Measurements from ENCODE around the gene H6PD.
"Not testable (repeated sequence)": the region's sequence is repeated elsewhere in the genome, so short reads cannot be mapped to it uniquely, and the experiment has no call there.

H6PD gene

GRCh38 chr1:9295884-9296283, 61.3 kb downstream of the H6PD start:
- no peak for DNase-seq (ENCODE audit: low spot score)
- no peak for TF ChIP-seq CTCF (IDR thresholded peaks at IDR 0.05; ENCODE audit: extremely low read depth, missing control alignments)

- no peak for TF ChIP-seq CTCF (IDR thresholded peaks at IDR 0.05; ENCODE audit: extremely low read depth, missing control alignments)
- no peak for DNase-seq (ENCODE audit: low spot score)
Measured at GRCh38 chr1:9296850-9297249, 62.3 kb downstream of the H6PD start.

DNA sequence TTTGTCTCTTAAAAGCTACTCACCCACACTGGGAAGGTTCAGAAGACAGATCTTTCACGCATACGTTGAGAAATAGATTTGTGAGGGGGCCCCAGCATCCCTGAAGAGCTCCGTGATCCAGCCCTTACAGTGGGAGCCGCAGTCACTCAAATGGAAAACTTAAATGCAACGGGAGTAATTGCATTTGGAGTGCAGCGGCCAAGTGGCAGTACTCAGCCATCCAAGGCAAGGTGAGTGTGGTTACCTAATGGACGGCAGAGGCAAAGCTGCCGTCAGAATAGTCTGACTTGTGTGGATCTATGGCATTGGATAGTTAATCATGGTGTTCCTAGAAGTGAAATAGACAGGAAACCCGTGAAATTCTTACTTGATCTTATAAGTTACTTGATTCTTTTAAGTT, 63.3 kb downstream of the H6PD start:
- TF ChIP-seq CTCF (IDR thresholded peaks at IDR 0.05; ENCODE audit: extremely low read depth, missing control alignments), result no peak
- DNase-seq (ENCODE audit: low spot score), result no peak

DNA sequence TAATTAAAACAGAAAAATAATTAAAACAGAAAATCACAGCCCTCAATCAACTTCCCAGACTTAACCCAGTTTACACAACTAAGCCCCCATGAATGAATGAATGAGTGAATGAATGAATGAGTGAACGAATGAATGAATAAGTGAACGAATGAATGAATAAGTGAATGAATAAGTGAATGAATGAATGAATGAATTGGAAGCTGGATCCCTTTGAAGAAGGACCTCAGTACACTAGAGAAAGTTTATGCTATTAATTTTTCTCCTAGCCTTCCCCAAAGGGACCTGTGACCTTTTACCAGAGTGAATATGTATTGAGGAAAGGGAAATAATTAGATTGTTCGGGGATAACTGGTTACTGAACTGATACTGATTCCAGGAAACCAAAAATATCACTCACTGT, 63.7 kb downstream of the H6PD start:
- DNase-seq (ENCODE audit: low spot score), result no peak

GRCh38 chr1:9299571-9300541, 65.3 kb downstream of the H6PD start:
- DNase-seq (ENCODE audit: low spot score), result not testable (repeated sequence)

More for the DNA sequence above, 63.7 kb downstream of the H6PD start:
- TF ChIP-seq CTCF (IDR thresholded peaks at IDR 0.05; ENCODE audit: extremely low read depth, missing control alignments), result no peak

- TF ChIP-seq CTCF (IDR thresholded peaks at IDR 0.05; ENCODE audit: extremely low read depth, missing control alignments), result no peak
- DNase-seq (ENCODE audit: low spot score), result no peak
Measured at GRCh38 chr1:9300573-9300972, 66.0 kb downstream of the H6PD start.

GRCh38 chr1:9302745-9303524, 68.4 kb downstream of the H6PD start:
- no peak for TF ChIP-seq CTCF (IDR thresholded peaks at IDR 0.05; ENCODE audit: extremely low read depth, missing control alignments)
- no peak for DNase-seq (ENCODE audit: low spot score)

Measured in GM20000 (cell line).